Neural progenitor cell (in vitro differentiated cells): ENCODE measurements around the gene YIF1B.

ENCODE experiments used
- EZH2 ChIP-seq: fragments of 200-600 bp; sonication (generic); IDR thresholded peaks from 2 replicates; pipeline ENCODE4 v1.6.1; 2017; ENCODE audit warnings: antibody characterized with exemption, mild to moderate bottlenecking, moderate library complexity
- EZH2phosphoT487 ChIP-seq: fragments of 200-600 bp; sonication (generic); IDR thresholded peaks from 2 replicates; pipeline ENCODE4 v1.6.1; 2017; ENCODE audit warnings: antibody characterized with exemption
- TF ChIP-seq, protein P1 (sequence below): fragments of 200-600 bp; sonication (generic); IDR thresholded peaks from 2 replicates; pipeline ENCODE4 v1.5.1; 2017; ENCODE audit warnings: antibody characterized with exemption, mild to moderate bottlenecking

DNA sequence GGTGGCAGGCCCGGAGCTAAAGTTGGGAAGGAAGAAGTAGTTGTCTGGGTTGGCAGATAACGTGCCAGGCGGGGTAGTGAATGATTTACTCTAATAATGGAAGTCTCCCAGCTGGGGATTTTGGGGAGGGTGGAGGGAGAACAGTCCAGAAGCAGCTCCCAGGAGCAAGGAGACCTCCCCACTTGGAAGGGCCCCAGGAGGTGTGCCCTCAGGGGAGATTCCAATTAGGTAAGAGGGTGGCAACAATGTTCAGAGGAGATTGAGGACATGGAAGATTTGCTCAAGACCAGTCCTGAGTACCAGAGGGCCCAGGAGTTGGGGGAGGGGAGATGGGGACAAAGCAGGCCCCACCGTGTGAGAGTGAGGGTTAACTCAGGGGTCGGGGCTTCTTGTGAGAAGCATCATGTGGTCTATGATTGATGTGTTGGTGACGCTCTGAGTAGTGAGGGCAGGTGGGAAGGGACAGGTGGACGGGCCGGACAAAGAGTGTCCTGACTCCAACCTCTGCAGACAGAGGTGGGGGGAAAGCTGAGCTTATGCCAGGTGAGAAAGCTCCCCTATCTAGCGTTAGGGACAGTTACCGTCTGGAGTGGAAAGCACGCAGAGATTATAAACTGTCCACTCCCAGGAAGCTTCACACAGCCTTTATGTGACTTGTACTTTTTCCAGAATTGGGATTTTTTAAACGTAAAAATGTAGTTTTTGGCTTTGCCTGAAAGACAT, 47.8 kb downstream of the YIF1B start:
- TF ChIP-seq, protein P1, sequence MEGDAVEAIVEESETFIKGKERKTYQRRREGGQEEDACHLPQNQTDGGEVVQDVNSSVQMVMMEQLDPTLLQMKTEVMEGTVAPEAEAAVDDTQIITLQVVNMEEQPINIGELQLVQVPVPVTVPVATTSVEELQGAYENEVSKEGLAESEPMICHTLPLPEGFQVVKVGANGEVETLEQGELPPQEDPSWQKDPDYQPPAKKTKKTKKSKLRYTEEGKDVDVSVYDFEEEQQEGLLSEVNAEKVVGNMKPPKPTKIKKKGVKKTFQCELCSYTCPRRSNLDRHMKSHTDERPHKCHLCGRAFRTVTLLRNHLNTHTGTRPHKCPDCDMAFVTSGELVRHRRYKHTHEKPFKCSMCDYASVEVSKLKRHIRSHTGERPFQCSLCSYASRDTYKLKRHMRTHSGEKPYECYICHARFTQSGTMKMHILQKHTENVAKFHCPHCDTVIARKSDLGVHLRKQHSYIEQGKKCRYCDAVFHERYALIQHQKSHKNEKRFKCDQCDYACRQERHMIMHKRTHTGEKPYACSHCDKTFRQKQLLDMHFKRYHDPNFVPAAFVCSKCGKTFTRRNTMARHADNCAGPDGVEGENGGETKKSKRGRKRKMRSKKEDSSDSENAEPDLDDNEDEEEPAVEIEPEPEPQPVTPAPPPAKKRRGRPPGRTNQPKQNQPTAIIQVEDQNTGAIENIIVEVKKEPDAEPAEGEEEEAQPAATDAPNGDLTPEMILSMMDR, result no peak
- TF ChIP-seq EZH2, result no peak
- TF ChIP-seq EZH2phosphoT487, result no peak
